Measurements from ENCODE around the gene DNAJB6.

Gene DNAJB6

DNA sequence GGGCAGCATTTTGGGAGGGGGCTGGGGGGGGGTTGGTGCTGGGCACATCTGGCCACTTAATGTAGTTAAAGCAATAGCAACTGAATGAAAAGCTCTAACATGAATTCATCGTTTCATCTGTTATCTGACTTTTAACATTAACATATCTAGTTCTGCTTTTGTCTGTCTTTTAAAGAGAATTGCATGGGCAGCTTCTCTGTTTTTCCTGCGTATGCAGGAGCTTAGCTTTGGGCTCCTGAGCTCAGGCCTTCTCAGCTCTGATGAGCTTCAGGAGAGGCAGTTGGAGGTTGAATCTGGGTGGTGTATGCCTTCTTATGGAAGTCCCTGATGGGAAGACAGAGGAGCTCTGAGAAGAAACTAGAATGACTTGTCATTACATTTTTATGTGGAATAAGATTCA lies 58.4 kb downstream of the DNAJB6 start:
- no peak for DNase-seq (ENCODE audit: low read depth, low spot score)

DNA sequence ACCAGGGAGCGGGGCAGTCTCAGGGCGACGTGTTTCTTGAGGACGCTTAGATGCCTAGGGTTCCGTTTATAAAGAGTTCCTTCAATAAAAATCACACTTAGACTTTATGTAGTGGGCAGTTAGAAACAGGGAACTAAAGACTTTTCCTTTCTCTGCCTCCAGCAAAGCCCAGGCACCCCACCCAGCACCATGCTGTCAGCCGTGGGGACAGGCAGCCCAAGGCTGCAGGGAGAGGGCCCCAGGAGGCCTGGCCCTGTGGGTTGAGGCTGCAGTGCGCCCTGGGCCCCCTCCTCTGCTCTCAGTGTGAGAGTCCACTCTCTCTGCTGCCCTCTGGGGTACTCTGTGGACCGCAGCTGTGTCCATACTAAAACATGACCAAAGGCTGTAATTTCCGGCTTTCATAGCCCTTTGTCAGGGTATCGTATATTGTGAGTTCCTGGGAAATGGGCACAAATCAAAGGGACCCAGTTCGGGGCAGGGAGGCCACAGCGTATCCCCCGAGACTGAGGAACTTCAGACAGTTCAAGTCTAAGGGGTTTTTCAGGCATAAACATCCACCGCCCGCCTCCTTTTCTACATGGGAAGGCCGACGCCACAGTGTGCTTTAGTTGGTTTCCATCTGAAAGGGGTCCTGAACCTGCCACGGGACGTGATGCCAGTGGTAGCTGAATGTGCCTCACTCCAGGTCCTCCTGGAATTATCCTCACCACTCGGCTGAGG lies 59.7 kb downstream of the DNAJB6 start:
- no peak for DNase-seq (ENCODE audit: low read depth, low spot score)

DNA sequence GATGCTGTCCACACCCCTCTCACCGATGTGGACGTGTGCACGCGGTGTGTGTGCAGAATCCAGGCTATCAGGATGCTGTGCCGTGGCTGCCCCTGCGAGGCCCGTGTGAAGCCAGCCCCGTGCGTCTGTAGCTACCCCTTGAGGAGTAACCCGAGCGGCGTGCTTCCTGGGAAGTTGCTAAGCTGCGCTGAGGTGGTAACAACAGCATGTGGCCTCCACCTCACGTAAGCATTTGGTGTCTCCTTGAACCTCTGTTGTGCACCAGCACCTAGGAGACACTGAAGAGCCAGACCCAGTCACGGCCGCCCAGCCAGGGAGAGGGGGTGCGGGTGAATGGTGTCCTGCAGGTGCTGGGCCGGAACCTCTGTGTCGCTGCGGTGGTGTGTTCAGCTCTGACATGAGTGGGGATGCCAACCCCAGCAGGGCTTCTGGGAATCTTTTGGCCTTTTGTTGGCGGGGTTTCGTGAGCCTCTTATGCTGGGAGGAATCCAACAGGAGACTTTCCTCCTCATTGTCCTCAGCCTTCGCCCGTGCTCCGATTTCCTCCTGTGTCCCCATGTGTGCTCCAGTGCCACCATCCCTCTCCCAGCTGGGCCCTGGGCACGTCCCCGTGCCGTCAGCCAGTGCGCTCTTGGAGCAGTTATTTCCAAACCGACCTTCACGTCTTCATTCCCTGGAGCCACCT lies 60.4 kb downstream of the DNAJB6 start:
- DNase-seq (ENCODE audit: low read depth, low spot score), result no peak

DNA sequence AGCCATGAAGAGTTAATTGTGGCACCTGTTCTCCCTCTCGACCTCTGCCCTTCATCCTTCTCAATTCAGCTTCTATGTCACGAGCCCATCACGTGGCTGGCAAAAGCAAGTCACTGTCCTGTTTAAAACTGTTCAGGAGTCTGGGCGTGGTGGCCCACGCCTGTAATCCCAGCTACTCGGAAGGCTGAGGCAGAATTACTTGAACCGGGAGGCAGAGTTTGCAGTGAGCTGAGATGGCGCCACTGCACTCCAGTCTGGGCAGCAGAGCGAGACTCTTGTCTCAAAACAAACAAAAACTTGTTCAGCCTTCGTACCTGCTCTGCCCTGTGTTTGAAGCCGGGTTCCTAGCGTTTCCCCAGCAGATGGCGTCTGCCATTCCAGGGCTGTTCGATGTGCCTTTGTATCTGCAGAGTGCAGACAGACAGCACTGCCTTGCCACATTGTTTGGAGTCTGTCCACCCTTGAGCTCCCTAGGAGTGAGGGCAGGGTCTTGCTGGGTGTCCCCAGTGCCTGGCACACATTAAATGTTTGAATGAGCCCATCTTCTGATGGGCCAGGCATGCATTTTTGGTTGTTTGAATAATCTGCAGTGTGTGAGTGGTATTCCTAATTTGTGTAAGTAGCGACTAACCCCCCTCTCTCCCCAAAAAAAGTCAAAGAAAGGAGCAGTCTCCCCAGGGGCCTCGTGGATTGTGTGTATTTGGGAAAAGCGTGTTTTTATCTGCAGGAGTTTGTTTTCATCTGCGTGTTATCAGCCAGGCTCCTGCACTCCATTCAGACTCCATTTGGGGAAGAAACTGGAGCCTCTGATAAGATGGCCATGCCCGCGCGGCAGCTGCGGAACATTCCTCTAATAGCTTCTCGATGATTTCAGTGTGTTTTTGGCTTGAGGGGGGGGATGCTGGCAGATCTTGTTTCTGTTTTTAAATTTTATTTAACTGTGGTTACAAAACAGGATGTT lies 61.2 kb downstream of the DNAJB6 start:
- DNase-seq (ENCODE audit: low read depth, low spot score), result no peak

DNA sequence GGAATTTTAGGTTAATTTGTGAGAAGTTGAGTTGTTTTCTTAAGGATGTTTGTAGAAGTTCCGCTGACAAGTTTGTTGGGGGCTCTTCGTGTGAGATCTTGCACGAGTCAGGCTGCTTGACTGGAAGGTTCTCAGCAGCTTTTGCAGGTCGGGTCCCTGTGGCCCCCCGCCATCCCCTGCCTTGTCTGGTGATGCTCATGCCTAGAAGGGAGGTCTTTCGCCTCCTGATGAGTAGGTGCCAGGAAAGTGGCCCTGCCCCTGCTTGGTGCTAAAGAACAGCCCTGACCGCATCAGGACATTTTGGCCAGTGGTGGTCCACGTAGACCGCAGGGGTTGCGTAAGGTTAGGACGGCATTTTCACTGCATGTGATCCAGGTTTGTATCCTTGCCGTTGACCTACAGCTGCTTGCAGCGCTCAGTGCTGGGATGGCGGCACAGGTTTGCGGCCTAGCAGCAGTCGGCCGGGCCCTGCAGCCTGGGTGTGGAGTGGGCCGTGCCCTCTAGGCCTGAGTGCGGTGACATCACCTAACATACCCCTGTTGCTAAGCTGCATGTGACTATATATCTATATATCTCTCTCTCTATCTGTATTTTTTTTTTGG lies 62.4 kb downstream of the DNAJB6 start:
- no peak for DNase-seq (ENCODE audit: low read depth, low spot score)

DNA sequence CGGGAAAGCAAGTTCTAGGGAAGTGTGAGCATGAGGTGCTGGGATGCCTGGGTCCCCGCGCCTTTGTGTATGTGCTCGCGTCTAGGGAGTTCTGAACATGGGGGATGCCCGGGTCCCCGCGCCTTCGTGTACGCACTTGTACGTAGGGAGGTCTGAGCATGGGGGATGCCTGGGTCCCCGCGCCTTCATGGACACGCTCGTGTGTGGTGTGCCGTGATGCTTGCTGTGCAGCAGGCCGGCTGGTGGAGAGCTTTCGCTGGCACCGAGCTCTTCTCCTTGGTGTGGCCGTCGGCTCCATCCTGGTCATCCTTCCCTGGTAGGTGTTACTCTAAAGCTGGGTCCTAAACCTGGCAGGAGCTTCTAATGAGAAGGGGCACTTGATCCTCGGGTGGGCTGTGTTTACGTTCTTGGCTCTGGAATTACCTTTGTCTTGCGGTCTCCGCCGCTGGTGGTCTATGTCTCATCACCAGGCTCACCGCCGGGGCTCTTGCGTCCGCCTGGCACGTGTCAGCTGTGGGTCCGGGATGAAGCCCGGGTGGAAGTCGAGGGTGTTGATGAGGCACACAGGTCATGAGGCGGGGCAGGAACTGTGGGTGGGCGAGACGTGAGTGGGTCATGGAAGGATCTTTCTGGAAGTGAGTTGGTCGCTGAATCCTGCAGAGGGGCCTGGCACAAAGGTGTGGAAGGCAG lies 63.5 kb downstream of the DNAJB6 start:
- no peak for DNase-seq (ENCODE audit: low read depth, low spot score)

DNA sequence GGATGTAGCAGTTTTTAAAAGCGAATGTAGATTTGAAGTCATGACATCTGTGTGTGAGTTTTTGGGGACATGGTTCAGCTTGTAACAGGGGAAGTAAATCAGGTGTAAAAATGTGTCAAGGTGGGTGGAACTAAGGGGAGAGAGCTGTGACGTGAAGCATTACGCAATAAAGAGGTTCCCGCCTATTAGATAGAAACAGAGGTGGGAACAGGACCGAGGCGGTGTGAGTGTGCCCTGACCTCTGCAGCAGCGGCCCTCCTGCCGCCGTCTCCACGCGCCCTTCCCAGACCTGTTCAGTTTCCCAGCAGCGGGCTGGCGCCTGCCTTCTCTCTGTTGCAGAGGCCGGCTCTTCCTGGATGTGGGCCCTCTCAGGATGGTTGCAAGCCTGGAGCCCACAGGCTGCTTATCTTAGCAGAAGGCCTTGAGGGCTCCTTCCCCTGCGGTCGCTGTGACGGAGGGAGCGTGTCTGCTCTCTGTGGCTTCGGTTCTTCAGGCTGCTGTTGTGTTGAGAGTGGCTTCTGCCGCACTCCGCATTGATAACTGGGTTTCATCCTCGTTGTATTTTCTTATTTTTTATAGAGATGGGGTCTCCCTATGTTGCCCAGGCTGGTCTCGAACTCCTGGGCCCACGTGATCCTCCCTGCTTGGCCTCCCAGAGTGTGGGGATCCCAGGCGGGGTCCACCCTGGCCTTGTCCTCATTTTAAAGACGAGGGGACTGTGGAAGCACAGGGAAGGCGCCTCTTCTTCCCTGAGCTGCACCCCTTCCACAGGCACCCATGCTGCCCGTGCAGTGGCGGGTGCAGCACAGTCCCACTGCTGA lies 65.0 kb downstream of the DNAJB6 start:
- DNase-seq (ENCODE audit: low read depth, low spot score), result no peak

DNA sequence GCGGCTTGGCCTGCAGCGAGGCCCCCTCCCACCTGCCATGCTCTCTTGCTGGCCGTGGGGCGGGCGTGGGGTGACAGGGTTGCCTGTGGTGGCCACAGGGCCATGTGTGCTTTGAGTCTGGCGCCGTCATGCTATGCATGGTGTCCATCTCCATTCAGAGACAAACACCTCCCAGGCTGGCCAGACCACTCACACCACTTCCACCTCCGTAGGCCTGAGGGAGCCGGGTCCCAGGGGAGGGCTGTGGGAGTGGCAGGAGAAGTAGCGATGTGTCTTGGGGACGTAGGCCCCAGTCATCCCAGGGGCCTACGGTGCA lies 65.5 kb downstream of the DNAJB6 start:
- DNase-seq (ENCODE audit: low read depth, low spot score), result no peak

DNA sequence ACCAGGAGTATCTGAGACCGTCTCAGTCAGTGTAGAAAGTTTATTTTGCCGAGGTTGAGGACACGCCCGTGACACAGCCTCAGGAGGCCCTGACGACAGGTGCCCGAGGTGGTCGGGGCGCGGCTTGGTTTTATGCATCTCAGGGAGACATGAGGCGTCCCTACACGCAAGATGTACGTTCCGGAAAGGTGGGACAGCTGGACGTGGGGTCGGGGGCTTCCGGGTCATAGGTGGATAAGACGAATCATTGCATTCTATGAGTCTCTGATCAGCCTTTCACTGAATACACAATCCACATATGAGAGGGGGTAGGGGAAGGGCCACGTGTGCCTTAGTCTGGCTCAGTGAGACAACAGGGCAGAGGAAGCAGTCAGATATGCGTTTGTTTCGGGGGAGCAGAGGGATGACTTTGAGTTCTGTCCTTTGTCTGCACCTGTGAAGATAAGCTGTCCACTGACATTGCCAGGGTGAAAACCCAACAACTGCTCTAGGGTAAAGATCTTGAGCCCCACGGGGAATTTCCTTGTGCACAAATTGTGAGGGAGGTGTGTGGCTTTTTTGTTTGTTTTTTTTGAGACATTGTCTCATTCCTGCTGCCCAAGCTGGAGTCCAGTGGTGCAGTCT lies 66.2 kb downstream of the DNAJB6 start:
- DNase-seq (ENCODE audit: low read depth, low spot score), result no peak

DNA sequence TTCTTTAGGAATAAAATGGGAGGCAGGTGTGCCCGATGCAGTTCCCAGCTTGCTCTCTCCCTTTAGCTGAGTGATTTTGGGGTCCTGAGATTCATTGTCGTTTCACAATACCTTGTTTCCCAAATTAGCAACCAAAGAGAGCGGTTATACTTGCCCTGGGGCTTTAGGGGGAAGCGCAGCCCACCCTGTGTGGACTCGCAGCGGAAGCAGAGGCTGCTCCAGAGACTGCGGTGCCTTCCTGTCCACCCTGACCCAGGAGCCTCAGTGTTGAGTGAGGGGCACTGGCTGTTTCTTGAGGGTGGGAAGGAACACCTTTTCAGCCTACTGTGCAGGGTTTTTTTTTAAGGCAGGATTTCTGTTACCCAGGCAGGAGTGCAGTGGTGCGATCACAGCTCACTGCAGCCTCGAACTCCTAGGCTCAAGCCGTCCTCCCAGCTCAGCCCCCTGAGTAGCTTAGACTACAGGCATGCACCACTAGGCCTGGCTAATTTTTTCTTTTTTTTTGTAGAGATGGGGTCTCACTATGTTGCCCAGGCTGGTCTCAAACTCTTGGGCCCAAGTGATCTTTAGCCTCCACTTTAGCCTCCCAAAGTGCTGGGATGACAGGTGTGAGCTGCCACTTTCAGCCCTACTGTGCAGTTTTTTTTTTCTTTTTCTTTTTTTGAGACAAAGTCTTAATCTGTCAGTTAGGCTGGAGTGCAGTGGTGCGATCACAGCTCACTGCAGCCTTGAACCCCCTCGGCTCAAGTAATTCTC lies 67.0 kb downstream of the DNAJB6 start:
- no peak for DNase-seq (ENCODE audit: low read depth, low spot score)

DNA sequence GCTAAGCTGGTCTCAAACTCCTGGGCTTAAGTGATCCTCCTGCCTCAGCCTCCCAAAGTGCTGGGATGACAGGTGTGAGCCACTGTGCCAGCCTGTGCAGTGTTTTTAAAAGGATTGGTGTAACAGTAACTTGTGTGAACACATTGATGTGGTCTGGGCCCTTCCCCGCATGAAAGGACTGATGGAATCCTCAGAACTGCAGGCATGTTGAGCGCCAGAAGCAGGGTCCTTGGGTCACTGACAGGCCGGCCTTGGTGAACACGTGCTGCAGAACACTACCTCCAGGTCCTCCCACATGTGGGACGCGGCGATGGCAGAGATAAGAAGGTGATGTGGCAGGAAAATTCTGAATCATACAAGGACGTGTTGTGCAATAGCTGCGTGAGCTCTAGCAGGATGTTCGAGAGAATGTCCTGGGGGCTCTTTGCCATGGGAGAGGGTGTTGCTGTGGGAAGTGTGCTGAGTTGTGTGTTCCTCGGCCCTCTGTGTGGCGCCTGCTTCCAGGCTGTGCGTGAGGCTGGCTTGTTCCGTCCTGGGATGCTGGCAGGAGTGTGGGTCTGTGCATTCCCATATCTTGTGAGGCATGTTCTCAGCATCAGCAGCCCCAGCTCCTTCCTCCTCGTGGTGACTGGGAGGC lies 68.2 kb downstream of the DNAJB6 start:
- DNase-seq (ENCODE audit: low read depth, low spot score), result no peak

DNA sequence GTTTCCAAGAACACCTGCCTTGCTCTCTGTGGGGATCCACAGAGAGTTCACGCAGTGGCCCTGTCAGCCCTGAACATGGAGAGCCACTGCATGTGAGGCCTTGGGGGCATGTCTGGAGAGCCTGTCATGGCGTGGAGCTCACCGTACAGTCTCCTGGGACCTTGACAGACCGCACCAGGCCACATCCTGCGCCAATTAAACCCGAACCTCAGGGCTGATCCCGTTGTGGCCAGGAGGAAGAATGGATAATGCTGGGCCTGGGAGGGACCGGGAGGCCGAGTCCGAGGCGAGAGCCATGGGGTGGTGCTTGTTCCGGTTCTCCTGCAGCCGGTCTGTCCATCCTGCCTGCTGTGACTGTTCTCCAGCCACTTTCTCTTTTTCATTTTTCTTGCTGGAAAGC lies 68.7 kb downstream of the DNAJB6 start:
- DNase-seq (ENCODE audit: low read depth, low spot score), result no peak

DNA sequence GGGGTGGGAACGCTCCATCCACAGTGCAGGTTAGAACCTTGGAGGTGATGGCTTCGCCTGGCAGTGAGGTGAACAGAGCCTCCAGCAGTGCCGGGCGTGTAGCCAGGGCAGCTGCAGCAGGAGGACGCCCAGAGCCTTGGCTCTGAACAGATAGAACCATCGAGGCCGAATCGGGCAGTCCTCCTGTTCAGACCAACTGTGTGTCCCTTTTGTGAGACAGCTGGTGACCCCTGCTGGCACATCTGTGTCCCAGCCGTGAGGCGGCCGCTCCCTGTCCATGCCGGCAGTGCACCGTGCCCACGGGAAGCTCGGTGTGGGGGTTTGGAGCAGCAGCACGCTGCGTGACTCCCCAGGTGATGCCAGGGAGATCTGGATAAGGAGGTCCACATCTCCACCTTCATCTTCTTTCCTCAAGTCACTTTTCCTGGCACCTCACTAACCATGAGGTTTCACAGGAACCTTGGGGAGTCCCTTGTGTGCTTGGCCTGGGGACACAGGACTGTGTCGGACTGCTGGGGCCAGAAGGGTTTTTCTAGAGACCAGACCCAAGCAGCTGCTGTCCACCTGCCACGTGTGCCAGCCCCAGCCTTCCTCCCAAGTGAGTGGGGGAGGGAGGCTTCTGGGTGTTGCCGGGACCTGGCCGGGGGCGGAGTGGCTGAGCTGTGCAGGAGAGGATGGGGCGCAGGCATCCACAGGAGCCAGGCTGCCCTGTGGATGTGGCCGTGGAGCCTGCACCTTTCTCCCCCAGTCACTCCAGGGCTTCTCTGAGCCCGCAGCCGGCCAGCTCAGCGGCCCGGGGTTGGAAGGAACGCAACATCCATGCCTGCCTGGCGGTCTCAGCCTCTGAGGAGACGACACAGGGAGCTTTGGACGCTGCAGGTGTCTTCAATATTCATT lies 69.4 kb downstream of the DNAJB6 start:
- no peak for DNase-seq (ENCODE audit: low read depth, low spot score)

DNA sequence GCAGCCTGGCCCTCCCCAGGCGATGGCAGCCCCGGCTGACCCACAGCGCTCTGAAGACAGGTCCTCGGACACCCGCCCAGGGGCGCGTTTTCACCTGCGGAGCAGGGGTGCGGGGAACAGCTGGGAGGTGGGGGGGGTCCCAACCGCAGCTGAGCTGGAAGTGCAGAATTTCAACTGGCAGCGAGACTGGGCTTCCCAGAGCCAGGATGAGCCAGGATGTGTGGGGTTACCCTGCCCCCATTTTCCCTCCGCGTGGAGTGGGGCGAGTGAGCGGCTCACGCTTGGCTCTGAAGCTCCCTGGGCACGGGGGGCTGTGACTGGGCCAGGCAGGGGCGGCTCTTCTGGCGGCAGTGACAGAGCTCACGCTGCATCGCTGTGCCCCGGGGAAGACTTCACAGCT lies 70.2 kb downstream of the DNAJB6 start:
- no peak for DNase-seq (ENCODE audit: low read depth, low spot score)

DNA sequence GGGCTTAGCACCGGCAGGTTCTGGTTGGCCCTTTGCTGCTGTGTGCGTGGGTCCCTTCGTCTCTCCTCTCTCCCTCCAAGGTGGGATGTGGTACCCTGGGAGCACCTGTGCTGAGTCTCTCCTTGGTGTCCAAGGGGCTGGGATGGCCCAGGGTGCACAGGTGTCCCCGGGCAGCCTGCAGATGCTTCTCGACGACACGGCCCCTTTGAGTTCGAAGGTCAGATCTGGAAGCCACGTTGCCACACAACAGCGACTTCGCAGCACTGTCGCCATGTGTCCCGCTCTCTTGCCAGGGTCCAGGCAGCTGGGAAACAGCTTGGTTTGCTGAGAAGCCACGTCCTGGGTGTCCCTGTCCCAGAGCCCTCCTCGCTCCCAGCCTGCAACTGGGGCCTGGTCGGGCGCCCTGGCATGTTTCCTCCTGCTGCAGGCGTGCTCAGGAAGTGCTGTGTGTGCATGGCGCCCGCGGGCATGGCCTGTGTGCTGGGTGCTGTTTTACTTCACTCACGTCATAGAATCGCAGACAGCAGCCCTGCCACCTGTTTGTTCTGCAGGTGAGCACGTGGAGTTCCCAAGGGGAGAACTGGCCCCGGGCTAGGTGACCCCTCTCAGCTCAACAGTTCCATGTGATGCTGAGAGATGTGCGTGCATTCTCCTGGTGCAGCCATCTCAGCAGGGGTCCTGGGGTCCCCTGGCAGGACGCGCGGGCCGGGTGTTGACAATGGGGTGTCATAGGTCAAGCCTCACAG lies 70.9 kb downstream of the DNAJB6 start:
- DNase-seq (ENCODE audit: low read depth, low spot score), result no peak

DNA sequence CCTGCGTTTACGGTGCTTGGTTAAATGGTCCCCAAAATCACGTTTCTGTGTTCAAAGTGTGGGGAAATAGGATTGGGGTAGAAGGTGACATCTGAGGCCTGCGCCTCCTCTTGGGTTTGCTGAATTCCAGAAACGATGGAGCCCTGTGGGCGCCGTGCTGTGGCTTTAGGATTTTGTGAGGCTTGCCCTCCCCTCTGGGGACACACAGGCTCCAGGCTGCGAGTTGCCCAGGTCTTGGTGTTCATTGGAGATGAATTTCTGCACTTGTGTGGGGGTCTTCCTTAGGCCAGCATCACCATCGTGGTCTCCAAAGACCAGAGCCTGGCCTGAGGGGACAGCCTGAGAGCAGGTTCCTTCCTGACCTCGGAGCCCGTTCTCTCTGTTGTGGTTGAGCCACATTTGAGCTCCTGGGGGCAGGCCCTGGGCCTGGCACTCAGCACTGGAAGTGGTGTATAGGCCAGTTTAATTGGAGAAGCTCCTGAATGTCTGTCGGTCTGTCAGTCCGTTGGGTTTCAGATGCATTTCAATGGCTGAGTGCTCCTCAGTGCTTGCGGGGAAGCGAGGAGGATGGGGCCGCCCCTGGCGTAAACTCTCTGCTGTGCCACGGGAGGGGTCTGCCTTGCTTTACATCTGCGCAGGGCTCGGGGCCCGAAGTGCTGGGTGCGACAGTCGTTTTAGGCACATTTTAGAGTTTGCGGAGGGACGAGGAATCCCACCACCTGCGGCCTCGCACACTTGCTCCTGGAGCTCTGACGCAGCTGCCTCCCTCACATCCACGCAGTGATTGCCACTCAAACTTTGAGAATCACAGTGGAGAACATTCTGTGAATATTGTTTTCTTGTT lies 71.7 kb downstream of the DNAJB6 start:
- DNase-seq (ENCODE audit: low read depth, low spot score), result no peak
